ENCODE measurements around the gene LARP1. TPM values are rescaled to one million over a fixed set of nuclear protein-coding genes. Genes with fewer than 3 reads are reported as not detected.

LARP1 gene
- total and polyA plus RNA-seq, 9 of the 15 experiments (the other 6 are each of a cell fraction or from before 2014, with no cell fraction given) = 22.6 to 300 (median 92.0) TPM

- TF ChIP-seq MTA3 (IDR thresholded peaks at IDR 0.05; ENCODE audit: borderline replicate concordance) (peak; percentile 74; the same call in 1 of the 2 replicates), IRF1 (CRISPR knock-in tag; IDR thresholded peaks at IDR 0.05; ENCODE audit: borderline replicate concordance) (peak; percentile 97), ZNF512 (tag; IDR thresholded peaks at IDR 0.05) (no peak), RAD51 (IDR thresholded peaks at IDR 0.05; ENCODE audit: borderline replicate concordance, low read depth) (peak; percentile 74; the same call in 1 of the 2 replicates), ZC3H11A (IDR thresholded peaks at IDR 0.05; ENCODE audit: low read depth, low read length) (no peak), ELK3 (CRISPR knock-in tag; IDR thresholded peaks at IDR 0.05) (no peak), GTF2F1 (IDR thresholded peaks at IDR 0.05; ENCODE audit: low read depth, low read length) (peak; percentile 5; the same call in 1 of the 2 replicates), MEF2A (IDR thresholded peaks at IDR 0.05; ENCODE audit: control insufficient read depth, low read depth, low read length) (0 out of 2 replicates have a peak, but pooled peaks have one; percentile 11), PHTF2 (CRISPR knock-in tag; IDR thresholded peaks at IDR 0.05) (no peak), ZKSCAN3 (CRISPR knock-in tag; IDR thresholded peaks at IDR 0.05) (no peak), USF2 (CRISPR knock-in tag; IDR thresholded peaks at IDR 0.05) (peak; percentile 77), TAF15 (IDR thresholded peaks at IDR 0.05; ENCODE audit: low read depth, low read length) (no peak), KLF1 (tag; IDR thresholded peaks at IDR 0.05) (no peak), PRPF4 (IDR thresholded peaks at IDR 0.05; ENCODE audit: insufficient read depth, low read depth, low read length, poor library complexity, severe bottlenecking) (no peak), MCM3 (IDR thresholded peaks at IDR 0.05) (no peak), CXXC5 (CRISPR knock-in tag; IDR thresholded peaks at IDR 0.05) (peak; percentile 94), DEAF1 (CRISPR knock-in tag; IDR thresholded peaks at IDR 0.05) (no peak), TBP (optimal IDR thresholded peaks at IDR 0.05; ENCODE audit: low read depth, low read length) (peak; percentile 80), ESRRA (IDR thresholded peaks at IDR 0.05; ENCODE audit: borderline replicate concordance, low read depth) (peak; percentile 84), ZNF133 (CRISPR knock-in tag; IDR thresholded peaks at IDR 0.05) (0 out of 2 replicates have a peak, but pooled peaks have one; percentile 50), GATA2 (CRISPR knock-in tag; IDR thresholded peaks at IDR 0.05) (no peak), KLF10 (CRISPR knock-in tag; IDR thresholded peaks at IDR 0.05) (no peak), ZNF507 (tag; conservative IDR thresholded peaks at IDR 0.05) (no peak)
Measured at GRCh38 chr5:154754460-154755360, 467 bp upstream of the LARP1 start (continued).
